Nephron (organoid): ENCODE measurements around the gene AOC3.

Experiments used
- H3K27ac Mint-ChIP-seq, 3 experiments: 2 replicates each; pipeline ENCODE4 v1.8.0; 2020; ENCODE audit warnings: mixed read lengths in 3 of 3, mild to moderate bottlenecking in 2 of 3, moderate library complexity in 1 of 3
- H3K27me3 Mint-ChIP-seq: 2 replicates; pipeline ENCODE4 v1.8.0; 2021; ENCODE audit warnings: low read depth, mild to moderate bottlenecking, moderate library complexity, mixed read lengths
- H3K36me3 Mint-ChIP-seq: 2 replicates; pipeline ENCODE4 v1.8.0; 2020; ENCODE audit warnings: low read depth, mixed read lengths
- H3K4me1 Mint-ChIP-seq: 2 replicates; pipeline ENCODE4 v1.8.0; 2020; ENCODE audit warnings: mixed read lengths
- H3K4me3 Mint-ChIP-seq, 3 experiments: 2 replicates each; pipeline ENCODE4 v1.8.0; 2020; ENCODE audit warnings: mild to moderate bottlenecking in 3 of 3, mixed read lengths in 3 of 3, moderate library complexity in 2 of 3
- H3K9me3 Mint-ChIP-seq: 2 replicates; pipeline ENCODE4 v1.8.0; 2020; ENCODE audit warnings: mixed read lengths
- TF ChIP-seq, protein P1 (sequence below), 3 experiments: fragments of 200-600 bp; sonication (generic); IDR thresholded peaks; one replicate each; pipeline ENCODE4 v1.5.0; 2021; ENCODE audit warnings: antibody characterized with exemption in 3 of 3; ENCODE audit not compliant: unreplicated experiment in 3 of 3

The AOC3 gene

DNA sequence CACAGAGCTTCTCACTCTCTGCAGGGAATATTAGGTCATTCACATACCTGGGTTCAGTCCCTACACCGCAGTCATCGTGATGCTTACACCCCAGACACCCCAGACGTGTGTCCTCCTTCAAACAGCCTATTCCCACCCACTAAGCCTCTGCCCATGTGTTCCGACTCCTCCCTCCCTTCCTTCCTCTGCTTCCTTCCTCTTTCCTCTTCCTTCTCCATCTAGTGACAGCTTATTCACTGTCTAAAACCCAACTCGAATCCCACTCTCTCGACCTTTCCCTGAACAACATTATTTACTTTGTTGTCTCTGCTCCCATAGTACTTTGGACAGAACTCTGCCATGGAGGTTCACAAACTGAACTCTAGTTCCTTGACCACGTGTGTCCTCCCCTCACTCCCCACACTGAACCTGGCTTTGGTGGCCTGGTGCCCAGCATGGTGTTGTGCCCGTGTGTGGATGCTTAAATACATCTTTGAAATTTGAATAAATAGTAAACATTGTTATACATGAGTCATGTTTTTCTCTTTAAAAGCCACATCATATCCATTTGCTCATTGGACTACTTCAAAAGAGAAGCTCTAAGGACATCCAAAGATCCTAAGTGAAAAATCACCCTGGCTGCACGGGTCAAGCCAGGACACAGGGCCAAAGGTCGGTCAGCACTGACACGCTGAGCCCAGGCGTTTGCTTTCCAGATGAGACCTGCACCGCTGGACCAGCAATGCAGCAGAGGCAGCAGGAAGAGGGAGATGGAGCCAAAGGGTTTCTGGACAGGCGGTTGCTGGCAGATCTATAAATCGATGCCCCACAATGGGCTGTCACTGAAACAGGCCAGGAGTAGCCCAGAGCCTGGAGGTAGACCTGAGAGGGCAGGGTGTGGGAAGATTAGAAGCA lies 35.5 kb downstream of the AOC3 start:
- no peak overlapping the region for H3K27ac Mint-ChIP-seq
- no peaks in the 10 kb centered on the region for H3K27me3 Mint-ChIP-seq
- H3K4me3 Mint-ChIP-seq, result no peak overlapping the region
- H3K36me3 Mint-ChIP-seq, result no peaks in the 10 kb centered on the region
- TF ChIP-seq, protein P1, sequence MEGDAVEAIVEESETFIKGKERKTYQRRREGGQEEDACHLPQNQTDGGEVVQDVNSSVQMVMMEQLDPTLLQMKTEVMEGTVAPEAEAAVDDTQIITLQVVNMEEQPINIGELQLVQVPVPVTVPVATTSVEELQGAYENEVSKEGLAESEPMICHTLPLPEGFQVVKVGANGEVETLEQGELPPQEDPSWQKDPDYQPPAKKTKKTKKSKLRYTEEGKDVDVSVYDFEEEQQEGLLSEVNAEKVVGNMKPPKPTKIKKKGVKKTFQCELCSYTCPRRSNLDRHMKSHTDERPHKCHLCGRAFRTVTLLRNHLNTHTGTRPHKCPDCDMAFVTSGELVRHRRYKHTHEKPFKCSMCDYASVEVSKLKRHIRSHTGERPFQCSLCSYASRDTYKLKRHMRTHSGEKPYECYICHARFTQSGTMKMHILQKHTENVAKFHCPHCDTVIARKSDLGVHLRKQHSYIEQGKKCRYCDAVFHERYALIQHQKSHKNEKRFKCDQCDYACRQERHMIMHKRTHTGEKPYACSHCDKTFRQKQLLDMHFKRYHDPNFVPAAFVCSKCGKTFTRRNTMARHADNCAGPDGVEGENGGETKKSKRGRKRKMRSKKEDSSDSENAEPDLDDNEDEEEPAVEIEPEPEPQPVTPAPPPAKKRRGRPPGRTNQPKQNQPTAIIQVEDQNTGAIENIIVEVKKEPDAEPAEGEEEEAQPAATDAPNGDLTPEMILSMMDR (IDR thresholded peaks at IDR 0.05; ENCODE audit: unreplicated experiment in 3 of 3), result no peak
- H3K4me1 Mint-ChIP-seq, result peaks cover 4% of the 10 kb centered on the region
- no peaks in the 10 kb centered on the region for H3K9me3 Mint-ChIP-seq

DNA sequence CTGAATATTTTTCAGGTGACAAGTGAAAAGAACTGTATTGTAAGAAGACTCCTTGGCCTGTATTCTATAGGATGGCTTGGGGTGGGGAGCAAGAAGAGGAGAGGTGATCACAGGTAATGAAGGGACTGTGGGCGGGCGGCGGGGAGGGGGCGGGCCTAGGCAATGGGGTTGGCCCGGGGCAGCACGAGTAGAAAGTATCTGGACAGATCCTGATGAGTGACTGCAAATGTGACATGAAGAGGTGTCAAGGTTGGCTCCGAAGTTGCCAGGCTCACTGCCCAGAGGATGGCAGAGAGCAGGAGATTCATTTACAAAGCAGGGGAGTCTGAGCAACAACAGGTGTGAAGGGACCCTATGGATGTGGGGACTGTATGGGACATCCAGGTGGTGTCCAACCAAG lies 38.8 kb downstream of the AOC3 start:
- Mint-ChIP-seq H3K4me3 (no peak overlapping the region), H3K27me3 (peaks cover 5% of the 10 kb centered on the region), H3K9me3 (no peaks in the 10 kb centered on the region), H3K36me3 (no peaks in the 10 kb centered on the region), H3K4me1 (peaks cover 16% of the 10 kb centered on the region), H3K27ac (peak overlapping the region in 2 of 3 experiments; percentile 30 to 76)
- TF ChIP-seq, protein P1 (IDR thresholded peaks at IDR 0.05; ENCODE audit: unreplicated experiment in 3 of 3), result no peak

DNA sequence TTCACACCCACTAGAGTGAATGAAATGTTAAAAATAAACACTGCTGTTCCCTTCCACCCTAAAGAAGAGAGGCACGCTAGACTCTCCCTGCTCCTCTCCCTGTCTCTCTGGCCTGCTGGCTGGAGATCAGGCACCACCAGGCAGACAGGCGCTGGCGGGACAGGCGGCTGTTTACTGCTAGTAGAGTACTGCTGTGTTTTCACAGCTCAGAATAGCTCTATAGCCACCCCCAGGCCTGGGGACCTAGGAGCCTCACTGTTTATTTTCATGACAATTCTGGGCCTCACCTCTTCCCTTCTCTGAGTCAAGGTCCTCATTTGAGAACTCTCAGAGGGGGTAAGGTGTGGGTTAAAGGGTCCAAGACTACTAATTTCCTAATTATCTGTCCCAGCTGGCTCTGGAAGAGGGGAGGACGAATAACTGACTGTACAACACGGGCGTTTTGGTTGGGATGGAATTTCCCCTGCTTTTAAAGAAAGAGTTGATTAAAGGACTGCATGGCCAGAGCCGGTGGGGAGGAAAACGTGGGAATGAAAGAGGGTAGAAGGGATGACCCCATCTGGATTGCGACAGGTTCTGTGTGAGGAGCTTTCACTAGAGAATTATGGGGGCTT lies 40.6 kb downstream of the AOC3 start:
- Mint-ChIP-seq H3K27me3 (peaks cover 5% of the 10 kb centered on the region), H3K27ac (peak overlapping the region; percentile 95), H3K4me1 (peaks cover 16% of the 10 kb centered on the region), H3K9me3 (no peaks in the 10 kb centered on the region), H3K36me3 (no peaks in the 10 kb centered on the region), H3K4me3 (peak overlapping the region in 2 of 3 experiments; percentile 10 to 15)
- TF ChIP-seq, protein P1 (IDR thresholded peaks at IDR 0.05; ENCODE audit: unreplicated experiment in 3 of 3), result no peak

DNA sequence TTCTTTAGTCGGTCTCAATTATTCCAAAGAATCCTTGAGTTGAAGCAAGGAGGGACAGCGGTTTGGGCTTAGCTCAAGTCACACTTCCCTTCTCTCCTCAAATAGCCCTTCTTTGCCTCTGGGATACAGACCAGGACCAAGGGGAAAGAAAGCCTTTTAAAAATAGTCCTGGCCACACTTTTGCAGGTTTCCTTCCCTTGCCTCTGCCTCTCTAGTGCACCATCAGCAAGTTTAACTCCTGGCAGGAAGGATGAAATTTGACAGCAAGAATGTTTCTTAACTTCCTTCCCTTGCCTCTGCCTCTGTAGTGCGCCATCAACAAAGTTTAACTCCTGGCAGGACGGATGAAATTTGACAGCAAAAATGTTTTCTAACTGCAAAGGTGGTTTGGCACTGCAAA lies 42.4 kb downstream of the AOC3 start:
- H3K4me1 Mint-ChIP-seq, result peaks cover 16% of the 10 kb centered on the region
- peak overlapping the region; percentile 61 to 96 (median 79) for H3K27ac Mint-ChIP-seq
- H3K36me3 Mint-ChIP-seq, result no peaks in the 10 kb centered on the region
- no peaks in the 10 kb centered on the region for H3K9me3 Mint-ChIP-seq
- peak overlapping the region in 1 of 3 experiments; percentile 3 for H3K4me3 Mint-ChIP-seq
- TF ChIP-seq, protein P1 (IDR thresholded peaks at IDR 0.05; ENCODE audit: unreplicated experiment in 3 of 3), result no peak
- peaks cover 5% of the 10 kb centered on the region for H3K27me3 Mint-ChIP-seq

DNA sequence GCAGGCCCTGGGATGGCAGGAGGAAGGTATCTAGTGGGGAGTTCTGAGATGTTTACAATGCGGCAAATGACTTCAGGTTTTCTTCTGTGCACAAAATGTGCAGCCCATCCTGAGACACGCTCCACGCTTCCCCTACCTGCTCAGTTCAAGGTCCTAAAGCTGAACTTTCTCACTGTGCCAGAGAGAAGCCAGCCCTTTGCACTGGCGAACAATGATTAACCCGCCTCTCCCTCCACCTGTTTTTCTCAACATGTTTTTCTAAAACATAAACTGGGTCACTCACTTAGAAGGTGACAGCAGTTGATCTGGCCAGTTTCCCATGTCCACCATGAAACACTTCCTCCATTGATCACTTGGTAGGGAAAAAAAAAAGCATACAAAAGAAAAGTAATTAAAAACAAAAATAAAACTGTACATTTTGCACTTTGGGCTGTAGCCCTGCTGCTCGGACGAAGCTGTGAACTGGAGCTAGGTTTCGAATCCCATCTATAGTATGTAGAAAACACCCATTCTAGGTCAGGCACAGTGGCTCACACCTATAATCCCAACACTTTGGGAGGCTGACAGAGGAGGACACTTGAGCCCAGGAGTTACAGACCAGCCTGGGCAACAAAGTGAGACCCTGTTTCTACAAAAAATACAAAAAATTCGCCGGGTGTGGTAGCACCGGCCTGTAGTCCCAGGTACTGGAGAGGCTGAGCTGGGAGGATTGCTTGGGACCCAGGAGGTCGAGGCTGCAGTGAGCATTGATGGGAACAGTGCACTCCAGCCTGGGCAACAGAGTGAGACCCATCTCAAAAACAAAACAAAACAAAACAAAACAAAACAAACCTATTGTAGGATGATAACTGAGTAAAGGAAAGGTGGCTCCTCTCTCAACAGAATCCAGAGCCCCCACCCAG lies 43.5 kb downstream of the AOC3 start:
- TF ChIP-seq, protein P1 (IDR thresholded peaks at IDR 0.05; ENCODE audit: unreplicated experiment in 3 of 3), result no peak
- Mint-ChIP-seq H3K4me1 (peaks cover 16% of the 10 kb centered on the region), H3K4me3 (peak overlapping the region in 1 of 3 experiments; percentile 14), H3K27ac (peak overlapping the region; percentile 79 to 96 (median 90)), H3K36me3 (no peaks in the 10 kb centered on the region), H3K9me3 (no peaks in the 10 kb centered on the region), H3K27me3 (peaks cover 5% of the 10 kb centered on the region)
